Heart left ventricle (tissue), 16 donors: ENCODE data around the gene ZMYM2. TPM values are rescaled to one million over a fixed set of nuclear protein-coding genes. Genes with fewer than 3 reads are reported as not detected.

Experiments used
- ATAC-seq, 4 donors: fragments of 200-7000 bp; cut with Tn5 transposase; one replicate each; pipeline ENCODE4 v1.9.1; 2020 to 2022; ENCODE audit warnings: moderate library complexity in 4 of 4, mild to moderate bottlenecking in 3 of 4, moderate number of reproducible peaks in 1 of 4
- DNase-seq, 5 donors: peaks; one replicate each; pipeline ENCODE4 v3.0.0-alpha.2; 2020
- H3K27ac ChIP-seq, 12 donors: fragments of 200-600 bp; sonication (generic) in 4 of 12; one replicate each; pipeline versions ENCODE4 v1.5.0 to v1.8.0; 2016 to 2022; ENCODE audit warnings: mild to moderate bottlenecking in 2 of 12
- H3K27me3 ChIP-seq, 9 donors: fragments of 200-600 bp; sonication (generic) in 2 of 9; one replicate each; pipeline versions ENCODE4 v1.5.1 to v1.8.0; 2016 to 2022; ENCODE audit warnings: mild to moderate bottlenecking in 3 of 9
- H3K36me3 ChIP-seq, 9 donors: fragments of 200-600 bp; sonication (generic) in 2 of 9; one replicate each; pipeline versions ENCODE4 v1.5.0 to v1.8.0; 2018 to 2022; ENCODE audit warnings: mild to moderate bottlenecking in 2 of 9
- H3K4me1 ChIP-seq, 12 donors: fragments of 200-600 bp; sonication (generic) in 4 of 12; one replicate each; pipeline versions ENCODE4 v1.5.0 to v1.8.0; 2016 to 2022; ENCODE audit warnings: mild to moderate bottlenecking in 3 of 12
- H3K4me3 ChIP-seq, 12 donors: fragments of 200-600 bp; sonication (generic) in 4 of 12; one replicate each; pipeline versions ENCODE4 v1.5.0 to v1.8.0; 2017 to 2022; ENCODE audit warnings: mild to moderate bottlenecking in 9 of 12, moderate library complexity in 4 of 12
- H3K9me3 ChIP-seq, 12 donors: fragments of 200-600 bp; sonication (generic) in 4 of 12; one replicate each; pipeline versions ENCODE4 v1.5.0 to v1.8.0; 2016 to 2022; ENCODE audit warnings: mild to moderate bottlenecking in 1 of 12
- CTCF ChIP-seq, 12 donors: fragments of 200-600 bp; sonication (generic) in 4 of 12; IDR thresholded peaks; one replicate each; pipeline versions ENCODE4 v1.5.0 to v1.8.0; 2018 to 2022; ENCODE audit warnings: antibody characterized with exemption in 12 of 12, mild to moderate bottlenecking in 5 of 12
- POLR2A ChIP-seq, 2 donors: fragments of 450-650 bp; IDR thresholded peaks; one replicate each; pipeline ENCODE4 v1.6.1; 2017; ENCODE audit warnings: antibody characterized with exemption in 2 of 2, mild to moderate bottlenecking in 2 of 2, moderate library complexity in 2 of 2
- WGBS, 4 donors: extraction: QIAGEN DNeasy Blood & Tissue Kit in 2 of 4; methylation state at CpG; one replicate each; pipeline versions ENCODE4 v1.1.5 to v1.1.7; 2013 to 2018; 5-methylcytosine and 5-hydroxymethylcytosine counted together
- intact Hi-C, 10 donors: fragments of 100-400 bp; cut with DNase I; formaldehyde crosslinking; loops; one replicate each; pipeline versions ENCODE4 v1.11.1 to v1.14.2; 2022
- polyA plus RNA-seq, 2 donors: library from polyadenylated mRNA; stranded (reverse); fragments of 200-250 nt; gene quantifications; one replicate each; pipeline ENCODE4 v1.2.3, GENCODE V29; 2013
- total RNA-seq, 9 donors: library from RNA; depleted of rRNA in 2 of 9; stranded (reverse); fragments of >200 nt in 2 of 9; fragmentation: NEBNext Ultra II Directional in 3 of 9; extraction: Animal tissue kit (Norgen Biotek cat#: 25700) in 3 of 9; gene quantifications; one replicate each; pipeline versions ENCODE4 v1.1.0 to v1.2.4, GENCODE V29; 2016 to 2023
- donor health status: ischemic (EF 13 %, LVEDD 7.1; RV severe dilation, severe dysfunction).
- donor health status: healthy with polysubstance abuse.
- donor health status: DM: no; HTN: yes; CAD: no.
- donor health status: DM: no; HTN: no; CAD: no.
- donor health status: ischemic (EF 25% LVEDD 6.9; RV normal size, moderate dysfunction).
- donor health status: ischemic (EF 25% LVEDD 5.7; RV mildly dilated, moderate dysfunction).
- donor health status: healthy.
- donor health status: DM: yes; HTN: yes; CAD: no.
- donor health status: ischemic (EF 35%, LVEDD 5.7; RV mildly dilated, moderate dysfunction).
- donor health status: nonischemic (EF 11% LVEDD 7.7; RV severe dilation, severe dysfunction).
- donor health status: DM: yes; HTN: yes; CAD: no.
- donor health status: PGD.
- donor health status: ischemic (EF 29% LVEDD 5.4; RV normal size, mild dysfunction).
- donor health status: nonischemic (EF 23%, LVEDD 6.1; RV moderate dilation, normal function).

ZMYM2 gene
- total and polyA plus RNA-seq, 11 donors, result 11.2 to 69.3 (median 51.9) TPM

- peaks cover 5 to 31% (median 17%) of the 10 kb centered on the region in 12 donors for H3K4me1 ChIP-seq
- DNase-seq (no peak), ATAC-seq (no peak)
- no peaks in the 10 kb centered on the region for H3K9me3 ChIP-seq
- intact Hi-C loops, result no loop called here
- no peak overlapping the region for H3K4me3 ChIP-seq
- no peaks in the 10 kb centered on the region for H3K27me3 ChIP-seq
- WGBS, 4 donors, result 85 to 92% (median 90%) methylated on average over 4 of the region's 4 CpGs
- peaks cover 0 to 61% (median 46%) of the 10 kb centered on the region in 9 donors for H3K36me3 ChIP-seq
- TF ChIP-seq POLR2A (IDR thresholded peaks at IDR 0.05) (no peak), CTCF (IDR thresholded peaks at IDR 0.05) (no peak)
- H3K27ac ChIP-seq, result no peak overlapping the region
Measured at GRCh38 chr13:19993024-19993423, 34.5 kb downstream of the ZMYM2 start.

- H3K27ac ChIP-seq, result no peak overlapping the region
- no peak for TF ChIP-seq CTCF (IDR thresholded peaks at IDR 0.05)
- no peak for TF ChIP-seq POLR2A (IDR thresholded peaks at IDR 0.05)
- peaks cover 0 to 40% (median 24%) of the 10 kb centered on the region in 12 donors for H3K4me1 ChIP-seq
- WGBS, 4 donors, result 94 to 98% (median 96%) methylated on average over 3 of the region's 3 CpGs
- ATAC-seq (no peak), DNase-seq (no peak)
- no peaks in the 10 kb centered on the region for H3K27me3 ChIP-seq
- H3K36me3 ChIP-seq, result peaks cover 0 to 70% (median 49%) of the 10 kb centered on the region in 9 donors
- no peaks in the 10 kb centered on the region for H3K9me3 ChIP-seq
- H3K4me3 ChIP-seq, result no peak overlapping the region
- intact Hi-C loops, result no loop called here
Measured at GRCh38 chr13:19998960-19999359, 40.4 kb downstream of the ZMYM2 start.

- Histone ChIP-seq H3K27me3 (no peaks in the 10 kb centered on the region), H3K9me3 (no peaks in the 10 kb centered on the region), H3K36me3 (peaks cover 0 to 70% (median 48%) of the 10 kb centered on the region in 9 donors), H3K4me1 (peaks cover 0 to 42% (median 24%) of the 10 kb centered on the region in 12 donors), H3K4me3 (no peak overlapping the region), H3K27ac (no peak overlapping the region)
- ATAC-seq (no peak), DNase-seq (no peak)
- WGBS, 4 donors, result 75 to 82% (median 79%) methylated on average over 5 of the region's 5 CpGs
- intact Hi-C loops, result no loop called here
- TF ChIP-seq CTCF (IDR thresholded peaks at IDR 0.05), result no peak
- TF ChIP-seq POLR2A (IDR thresholded peaks at IDR 0.05), result no peak
Measured at GRCh38 chr13:20000062-20000552, 41.6 kb downstream of the ZMYM2 start.

GRCh38 chr13:20001366-20002190, 43.1 kb downstream of the ZMYM2 start:
- peaks cover 0 to 39% (median 24%) of the 10 kb centered on the region in 12 donors for H3K4me1 ChIP-seq
- 59 to 75% (median 66%) methylated on average over 4 of the region's 4 CpGs for WGBS, 4 donors
- H3K4me3 ChIP-seq, result no peak overlapping the region
- no peaks in the 10 kb centered on the region for H3K9me3 ChIP-seq
- no peak overlapping the region for H3K27ac ChIP-seq
- DNase-seq (no peak), ATAC-seq (no peak)
- no peaks in the 10 kb centered on the region for H3K27me3 ChIP-seq
- TF ChIP-seq CTCF (IDR thresholded peaks at IDR 0.05) (no peak), POLR2A (IDR thresholded peaks at IDR 0.05) (no peak)
- intact Hi-C loops, result no loop called here
- peaks cover 0 to 70% (median 48%) of the 10 kb centered on the region in 9 donors for H3K36me3 ChIP-seq
